IPS-15b (cell line): ENCODE measurements around the gene GATA6.

Experiments
- H3K27me3 ChIP-seq: one replicate; pipeline ENCODE4 v1.6.1; 2013; ENCODE audit warnings: low read length; ENCODE audit not compliant: control insufficient read depth, insufficient read depth
- H3K36me3 ChIP-seq: one replicate; pipeline ENCODE4 v1.6.1; 2013; ENCODE audit warnings: low read length; ENCODE audit not compliant: control insufficient read depth, insufficient read depth
- H3K4me1 ChIP-seq: one replicate; pipeline ENCODE4 v1.6.1; 2013; ENCODE audit warnings: mild to moderate bottlenecking, low read length; ENCODE audit not compliant: control insufficient read depth, insufficient read depth
- H3K4me3 ChIP-seq: one replicate; pipeline ENCODE4 v1.5.1; 2013; ENCODE audit warnings: low read depth, low read length
- H3K9ac ChIP-seq: one replicate; pipeline ENCODE4 v1.6.1; 2013; ENCODE audit warnings: low read depth, mild to moderate bottlenecking, low read length
- H3K9me3 ChIP-seq: one replicate; pipeline ENCODE4 v1.6.1; 2013; ENCODE audit warnings: mild to moderate bottlenecking, low read length; ENCODE audit not compliant: control insufficient read depth, insufficient read depth

GATA6 gene

DNA sequence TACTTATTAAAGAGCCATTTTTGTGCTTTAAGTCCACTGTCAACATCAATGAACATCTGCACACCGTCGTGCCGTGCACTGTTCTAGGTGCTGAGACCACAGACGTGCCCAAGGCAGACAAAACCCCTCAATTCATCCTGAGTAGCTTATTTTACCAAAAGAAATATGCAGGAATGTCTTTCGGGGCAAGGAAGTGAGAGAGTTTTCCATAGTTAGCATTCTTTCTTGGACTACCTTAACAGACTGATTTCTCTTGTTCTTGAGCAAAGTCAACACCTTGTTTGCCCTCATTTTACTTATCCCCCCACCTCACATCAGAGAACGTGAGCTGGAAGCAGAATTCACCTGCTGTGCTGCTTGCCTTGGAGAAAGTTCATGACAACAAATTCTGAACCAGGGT, 69.3 kb downstream of the GATA6 start:
- Histone ChIP-seq H3K27me3 (no peaks in the 10 kb centered on the region), H3K4me1 (no peaks in the 10 kb centered on the region)

DNA sequence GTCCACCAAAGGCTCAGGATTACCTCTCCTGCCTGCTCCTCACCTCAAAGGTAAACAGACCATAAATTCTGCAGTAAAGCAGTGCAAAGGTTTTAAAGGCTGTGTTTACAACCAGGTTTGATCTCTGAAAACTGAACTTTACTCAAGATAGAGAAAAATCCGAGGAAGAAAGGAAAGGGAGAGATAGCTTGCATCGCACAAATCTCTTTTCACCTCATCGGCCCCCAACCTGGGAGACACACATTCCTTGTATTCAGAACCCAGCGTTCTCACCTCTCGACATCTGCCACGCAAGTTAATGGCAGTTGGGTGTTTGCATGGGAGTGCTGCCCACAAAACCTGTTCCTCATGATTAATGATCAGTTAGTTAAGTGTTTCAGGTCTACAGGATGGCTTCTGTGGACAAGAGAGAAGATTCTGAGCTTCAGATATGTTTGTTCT, 72.6 kb downstream of the GATA6 start:
- H3K4me3 ChIP-seq, result no peak overlapping the region
- H3K9me3 ChIP-seq, result no peaks in the 10 kb centered on the region
- H3K9ac ChIP-seq, result no peak overlapping the region
- no peaks in the 10 kb centered on the region for H3K36me3 ChIP-seq
- H3K4me1 ChIP-seq, result no peaks in the 10 kb centered on the region
- no peaks in the 10 kb centered on the region for H3K27me3 ChIP-seq

More for the DNA sequence above, 69.3 kb downstream of the GATA6 start:
- no peaks in the 10 kb centered on the region for H3K36me3 ChIP-seq
- no peaks in the 10 kb centered on the region for H3K9me3 ChIP-seq
- H3K4me3 ChIP-seq, result no peak overlapping the region
- no peak overlapping the region for H3K9ac ChIP-seq

DNA sequence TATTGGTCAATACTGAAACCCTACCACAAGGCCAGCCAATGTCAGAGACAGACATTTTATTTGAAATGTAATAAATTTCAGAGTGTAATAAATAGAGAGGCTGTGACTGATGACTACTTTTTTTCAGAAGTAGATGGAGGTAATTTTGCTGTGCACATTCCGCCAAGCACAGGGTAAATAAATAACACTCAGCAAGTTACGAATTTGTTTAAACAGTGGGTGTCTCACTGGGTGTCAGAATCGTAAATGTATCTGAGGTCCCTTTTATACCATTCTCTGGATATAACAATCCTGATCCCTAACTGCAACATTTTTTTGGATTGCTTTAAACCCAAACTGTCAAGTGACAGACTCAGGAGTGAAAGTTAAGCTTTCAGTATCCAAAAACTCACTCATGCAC, 74.1 kb downstream of the GATA6 start:
- Histone ChIP-seq H3K4me3 (no peak overlapping the region), H3K27me3 (no peaks in the 10 kb centered on the region), H3K36me3 (no peaks in the 10 kb centered on the region), H3K9me3 (no peaks in the 10 kb centered on the region), H3K9ac (no peak overlapping the region), H3K4me1 (no peaks in the 10 kb centered on the region)

DNA sequence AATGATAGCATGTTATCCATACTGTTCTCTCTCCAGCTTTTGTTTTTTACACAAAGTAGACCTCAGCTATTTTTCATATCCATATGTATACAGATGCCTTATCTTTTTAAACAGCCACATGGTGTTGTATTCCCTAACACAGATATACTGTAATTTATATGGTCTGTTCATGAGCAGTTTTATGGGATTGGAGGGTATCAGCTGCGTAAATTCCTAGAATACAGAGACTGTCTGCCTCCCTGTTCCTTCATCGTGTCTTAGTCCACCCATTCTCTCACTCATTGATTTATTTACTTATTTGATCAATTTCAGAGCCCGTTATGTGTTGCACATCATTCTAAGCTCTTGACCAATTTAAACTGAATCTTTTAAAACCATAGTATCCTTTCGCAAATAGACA, 80.6 kb downstream of the GATA6 start:
- Histone ChIP-seq H3K4me1 (no peaks in the 10 kb centered on the region), H3K9ac (no peak overlapping the region), H3K4me3 (no peak overlapping the region), H3K9me3 (no peaks in the 10 kb centered on the region), H3K27me3 (no peaks in the 10 kb centered on the region), H3K36me3 (no peaks in the 10 kb centered on the region)

DNA sequence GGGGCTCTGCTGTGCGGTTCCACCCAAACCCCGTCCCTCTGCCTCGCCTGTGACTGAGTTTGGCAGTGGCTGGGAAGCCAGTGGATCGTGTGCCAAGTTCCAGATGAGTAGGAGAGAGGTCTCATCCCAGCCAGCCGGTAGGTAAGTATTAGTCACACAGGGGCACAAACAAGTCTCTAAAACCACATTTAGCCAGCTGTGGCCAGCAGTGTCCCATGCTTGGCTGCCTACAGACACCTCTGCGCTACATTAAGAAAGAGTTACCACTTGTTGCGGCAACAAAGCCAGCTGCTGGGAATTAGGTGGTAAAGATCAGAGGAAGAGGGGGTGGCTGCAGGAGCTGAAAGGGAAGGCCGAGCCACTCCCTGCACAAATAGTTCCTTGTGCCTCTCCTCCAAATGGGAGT, 81.2 kb downstream of the GATA6 start:
- Histone ChIP-seq H3K9ac (no peak overlapping the region), H3K36me3 (no peaks in the 10 kb centered on the region), H3K4me3 (no peak overlapping the region), H3K27me3 (no peaks in the 10 kb centered on the region), H3K4me1 (no peaks in the 10 kb centered on the region), H3K9me3 (no peaks in the 10 kb centered on the region)
